Peyer's patch (tissue), 4 donors: ENCODE results near the gene MAB21L4.

Experiments used
- POLR2A ChIP-seq, 2 donors: fragments of 450-650 bp; IDR thresholded peaks; one replicate each; pipeline ENCODE4 v1.5.1; 2017; ENCODE audit warnings: antibody characterized with exemption in 2 of 2, mild to moderate bottlenecking in 2 of 2, moderate library complexity in 2 of 2
- TF ChIP-seq, protein P1 (sequence below), 6 experiments: fragments of 450-650 bp in 4 of 6; fragments of 200-600 bp in 2 of 6; sonication (generic) in 1 of 6; IDR thresholded peaks; one replicate each; pipeline ENCODE4 v1.5.1; 2017 to 2019; ENCODE audit warnings: antibody characterized with exemption in 6 of 6, mild to moderate bottlenecking in 3 of 6, moderate library complexity in 1 of 6

DNA sequence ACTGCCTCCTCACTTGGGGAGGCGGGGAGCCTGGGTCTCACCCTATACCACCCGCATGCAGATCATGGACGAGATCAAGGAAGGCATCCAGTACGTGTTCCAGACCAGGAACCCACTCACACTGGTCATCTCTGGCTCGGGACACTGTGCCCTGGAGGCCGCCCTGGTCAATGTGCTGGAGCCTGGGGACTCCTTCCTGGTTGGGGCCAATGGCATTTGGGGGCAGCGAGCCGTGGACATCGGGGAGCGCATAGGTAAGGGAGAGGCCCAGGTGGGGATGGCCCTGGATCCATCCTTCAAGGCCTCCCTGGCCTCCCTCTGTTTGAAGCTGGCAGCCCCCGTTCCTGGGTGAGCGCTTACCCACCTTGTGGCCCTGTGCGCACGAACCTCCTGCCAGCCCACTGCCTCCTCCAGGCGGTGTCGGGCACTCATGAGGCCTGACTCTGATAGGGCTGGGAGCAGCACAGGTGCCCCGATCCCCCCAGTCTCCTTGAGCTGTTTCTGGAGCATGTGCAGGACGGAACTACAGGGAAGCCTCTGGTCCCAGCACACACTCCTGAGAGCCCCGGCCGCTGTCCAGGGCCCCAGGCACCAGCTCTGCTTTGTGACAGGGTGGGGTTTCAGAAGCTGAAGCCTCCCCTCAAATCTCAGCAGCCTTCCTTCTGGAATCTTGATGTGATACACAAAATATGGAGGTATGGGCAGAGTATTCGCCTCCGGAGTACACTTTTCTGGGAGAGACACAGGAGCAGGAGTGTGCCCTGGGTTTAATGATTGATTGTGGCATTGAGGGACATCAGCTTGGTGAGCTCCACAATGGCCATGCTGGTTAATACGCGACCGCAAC lies 26.6 kb downstream of the MAB21L4 start:
- TF ChIP-seq, protein P1, sequence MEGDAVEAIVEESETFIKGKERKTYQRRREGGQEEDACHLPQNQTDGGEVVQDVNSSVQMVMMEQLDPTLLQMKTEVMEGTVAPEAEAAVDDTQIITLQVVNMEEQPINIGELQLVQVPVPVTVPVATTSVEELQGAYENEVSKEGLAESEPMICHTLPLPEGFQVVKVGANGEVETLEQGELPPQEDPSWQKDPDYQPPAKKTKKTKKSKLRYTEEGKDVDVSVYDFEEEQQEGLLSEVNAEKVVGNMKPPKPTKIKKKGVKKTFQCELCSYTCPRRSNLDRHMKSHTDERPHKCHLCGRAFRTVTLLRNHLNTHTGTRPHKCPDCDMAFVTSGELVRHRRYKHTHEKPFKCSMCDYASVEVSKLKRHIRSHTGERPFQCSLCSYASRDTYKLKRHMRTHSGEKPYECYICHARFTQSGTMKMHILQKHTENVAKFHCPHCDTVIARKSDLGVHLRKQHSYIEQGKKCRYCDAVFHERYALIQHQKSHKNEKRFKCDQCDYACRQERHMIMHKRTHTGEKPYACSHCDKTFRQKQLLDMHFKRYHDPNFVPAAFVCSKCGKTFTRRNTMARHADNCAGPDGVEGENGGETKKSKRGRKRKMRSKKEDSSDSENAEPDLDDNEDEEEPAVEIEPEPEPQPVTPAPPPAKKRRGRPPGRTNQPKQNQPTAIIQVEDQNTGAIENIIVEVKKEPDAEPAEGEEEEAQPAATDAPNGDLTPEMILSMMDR (IDR thresholded peaks at IDR 0.05), result no peak
- no peak for TF ChIP-seq POLR2A (IDR thresholded peaks at IDR 0.05)
